DMS 273 (cell line): Measurements from ENCODE around the gene ADIPOQ.
"Not testable (repeated sequence)": the region's sequence is repeated elsewhere in the genome, so short reads cannot be mapped to it uniquely, and the experiment has no call there.

Experiments used
- DNase-seq: peaks from one replicate; lab custom pipeline; 2025; ENCODE audit not compliant: unreplicated experiment; lab: John Stamatoyannopoulos, UW

Gene ADIPOQ

DNA sequence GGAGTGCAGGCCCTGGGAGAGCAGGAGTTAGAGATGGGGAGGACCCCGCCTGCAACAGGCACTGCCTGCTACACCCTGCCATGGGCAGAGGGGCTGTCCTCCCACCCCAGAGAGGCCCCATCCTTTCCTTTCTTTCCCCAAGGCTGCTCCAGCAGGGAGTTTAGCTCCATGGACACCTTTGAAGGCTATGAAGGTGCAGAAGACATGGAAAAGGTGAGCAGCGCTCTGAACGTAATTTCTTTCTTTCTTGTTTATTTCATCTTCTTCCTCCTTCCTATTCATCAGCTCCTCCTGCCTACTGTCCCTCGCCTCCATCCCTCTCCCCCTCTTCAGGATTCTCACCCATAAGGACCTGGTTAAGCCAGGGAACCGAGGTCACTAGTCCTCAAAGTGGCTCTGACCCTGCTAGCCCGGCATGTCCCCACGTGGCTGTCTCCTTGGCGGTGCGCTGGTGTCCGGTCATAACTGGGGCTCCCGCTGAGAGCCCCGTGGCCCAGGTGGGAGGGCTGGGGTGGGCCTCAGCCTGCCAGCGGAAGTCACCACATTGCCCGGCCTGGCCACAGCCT, 16.0 kb upstream of the ADIPOQ start:
- peak; percentile 58 for DNase-seq

DNA sequence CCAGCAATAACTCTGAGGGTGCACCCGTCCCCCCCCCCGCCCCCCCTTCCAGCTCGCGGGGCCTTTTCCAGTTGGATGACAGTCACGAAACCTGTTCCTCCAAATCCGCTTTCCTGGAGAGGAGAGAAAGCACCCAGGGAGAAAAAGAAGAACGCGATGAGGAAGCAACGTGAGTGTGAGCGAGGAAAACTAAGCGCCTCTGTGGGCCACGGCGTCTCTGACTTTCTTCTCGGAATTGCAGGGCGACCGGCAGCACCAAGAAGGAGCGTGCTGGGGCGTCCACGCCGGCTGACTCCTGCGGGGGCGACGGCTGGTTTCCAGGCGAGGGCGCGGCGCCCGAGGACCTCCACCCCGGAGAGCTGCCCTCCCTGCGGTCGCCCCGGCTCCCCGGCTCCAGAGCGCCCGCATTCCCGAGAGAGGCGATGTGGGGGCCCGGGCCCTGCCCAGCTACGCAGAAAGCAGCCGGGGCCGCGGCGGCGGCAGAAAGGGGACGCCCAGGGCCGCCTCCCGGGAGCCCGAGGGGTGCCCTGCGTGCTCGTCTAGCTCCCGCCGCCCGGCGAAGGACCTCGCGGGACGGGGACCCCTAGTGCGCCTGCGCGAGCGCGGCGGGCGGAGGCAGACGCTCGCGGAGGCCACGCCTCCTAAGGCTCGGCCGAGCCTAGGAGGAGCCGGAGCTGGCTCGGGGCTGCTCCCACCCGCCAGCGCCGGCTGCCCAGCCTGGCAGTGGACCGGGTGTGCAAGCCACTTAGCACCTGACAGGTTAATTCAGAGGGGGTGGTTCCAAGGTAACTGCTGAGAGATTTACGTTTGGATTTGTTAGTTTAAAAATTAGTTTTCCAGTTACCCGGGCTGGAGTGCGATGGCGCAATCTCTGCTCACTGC, 15.3 kb upstream of the ADIPOQ start:
- peak; percentile 98 for DNase-seq

DNA sequence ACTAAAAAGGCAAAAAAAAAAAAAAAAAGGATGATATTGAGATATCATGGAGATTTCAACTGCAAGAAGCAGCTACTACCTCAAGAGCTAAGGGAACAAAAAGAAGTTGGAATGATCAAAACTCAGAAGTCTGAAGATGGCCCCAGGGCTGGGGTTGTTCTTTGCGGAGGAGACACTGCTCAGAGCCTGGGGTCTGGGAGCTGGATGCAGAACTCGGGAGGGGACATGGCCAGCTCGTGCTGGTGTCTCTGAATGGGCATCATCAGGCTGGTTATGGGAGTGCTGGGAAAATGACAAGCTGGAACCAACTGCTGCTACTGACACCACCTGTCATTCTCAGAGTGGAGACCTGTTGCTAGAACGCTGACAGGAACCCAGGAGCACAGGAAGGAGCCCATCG, 14.2 kb upstream of the ADIPOQ start:
- DNase-seq, result peak; percentile 23

DNA sequence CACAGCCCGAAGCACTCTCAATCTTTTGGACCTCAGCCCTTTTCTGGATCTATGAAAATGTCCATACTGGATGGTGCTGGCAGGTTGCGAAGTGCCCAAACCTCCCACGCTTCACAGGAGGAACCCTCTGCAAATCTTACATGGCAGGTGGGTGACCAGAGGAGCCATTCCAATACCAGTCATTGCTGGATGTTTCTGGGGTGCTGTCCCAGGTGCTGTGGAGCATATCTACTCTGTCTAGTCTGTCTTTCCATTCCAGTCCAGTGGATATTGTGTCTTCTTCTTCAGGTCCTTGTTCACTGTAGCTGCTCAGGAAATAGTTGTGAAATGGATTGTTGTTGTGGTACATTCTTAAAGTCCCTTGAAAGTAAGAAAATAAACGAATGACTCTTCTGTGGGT, 10.7 kb upstream of the ADIPOQ start:
- no peak for DNase-seq

DNA sequence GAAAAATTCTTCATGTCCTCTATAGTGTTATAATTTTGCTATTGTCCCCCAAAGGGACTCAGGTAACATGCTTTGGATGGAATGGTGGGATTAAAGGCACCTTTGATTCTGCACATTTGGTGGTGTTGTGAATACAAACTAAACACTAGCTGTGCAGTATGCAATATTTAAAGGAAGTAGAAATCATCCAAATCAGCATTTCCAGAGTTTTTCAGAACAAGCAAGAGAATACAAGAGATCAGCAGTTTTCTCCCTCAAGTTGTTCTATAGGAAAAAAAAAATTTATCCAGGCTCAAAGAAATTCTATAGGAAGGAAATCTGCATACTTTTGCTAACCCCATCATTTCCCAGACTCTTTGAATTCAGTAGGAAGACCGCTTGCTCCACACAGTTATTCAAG, 10.2 kb upstream of the ADIPOQ start:
- no peak for DNase-seq

DNA sequence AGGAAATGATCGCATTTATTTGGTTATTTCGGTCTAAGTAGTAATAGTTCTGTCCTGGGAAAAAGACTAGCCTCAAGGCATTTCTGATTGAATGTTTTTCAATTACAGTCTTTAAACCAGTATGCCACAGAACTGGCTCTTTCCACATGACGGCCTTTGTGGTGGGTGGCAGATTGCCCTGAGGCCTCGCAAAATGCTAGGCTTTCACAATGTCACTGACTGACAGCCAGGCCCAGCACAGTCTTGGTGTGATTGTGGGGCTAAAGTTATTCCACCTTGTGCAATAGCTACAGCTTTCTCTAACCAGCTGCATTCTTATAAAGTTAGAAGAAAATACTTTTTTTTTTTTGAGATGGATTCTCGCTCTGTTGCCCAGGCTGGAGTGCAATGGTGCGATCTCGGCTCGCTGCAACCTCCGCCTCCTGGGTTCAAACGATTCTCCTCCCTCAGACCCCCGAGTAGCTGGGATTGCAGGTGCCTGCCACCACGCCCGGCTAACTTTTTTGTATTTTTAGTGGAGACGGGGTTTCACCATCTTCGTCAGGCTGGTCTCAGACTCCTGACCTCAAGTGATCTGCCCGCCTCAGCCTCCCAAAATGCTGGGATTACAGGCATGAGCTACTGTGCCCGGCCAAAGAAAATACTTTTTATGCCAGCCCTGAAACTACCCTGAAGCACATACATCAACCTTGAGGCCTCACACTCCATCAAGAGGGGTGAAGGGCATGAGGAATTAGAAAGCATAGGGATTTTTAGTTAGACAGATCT, 2.5 kb upstream of the ADIPOQ start:
- no peak for DNase-seq

DNA sequence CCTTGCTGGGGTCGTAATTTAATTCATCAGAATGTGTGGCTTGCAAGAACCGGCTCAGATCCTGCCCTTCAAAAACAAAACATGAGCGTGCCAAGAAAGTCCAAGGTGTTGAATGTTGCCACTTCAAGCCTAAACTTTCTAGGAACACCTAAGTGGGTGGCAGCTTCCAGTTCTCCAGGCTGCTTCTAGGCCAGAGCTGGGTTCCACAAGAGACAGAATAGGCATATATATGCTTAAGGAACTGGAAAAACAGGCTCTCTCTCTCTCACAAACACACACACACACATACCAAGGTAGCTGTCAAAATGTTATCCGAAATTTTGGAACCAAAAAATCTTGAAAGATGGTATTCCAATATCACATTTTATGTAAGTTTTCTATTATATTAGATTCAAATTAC, 890 bp upstream of the ADIPOQ start:
- no peak for DNase-seq

DNA sequence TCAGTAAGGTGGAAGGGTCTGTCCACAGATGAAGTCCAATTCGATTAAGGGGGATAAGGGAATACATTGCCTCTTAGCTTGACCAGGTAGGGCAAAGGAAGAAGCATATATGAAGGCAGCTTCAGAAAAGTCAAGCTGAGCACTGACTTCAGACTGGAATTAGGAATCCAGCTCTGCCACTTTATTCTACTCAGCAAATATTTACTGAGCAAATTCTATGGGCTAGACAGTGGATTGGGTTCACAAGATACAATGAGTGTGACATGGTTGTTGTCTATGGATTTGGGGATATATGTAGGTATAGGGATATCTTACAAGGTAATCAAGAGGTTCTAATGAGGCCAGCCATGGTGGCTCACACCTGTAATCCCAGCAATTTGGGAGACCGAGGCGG, 526 bp downstream of the ADIPOQ start:
- no peak for DNase-seq

DNA sequence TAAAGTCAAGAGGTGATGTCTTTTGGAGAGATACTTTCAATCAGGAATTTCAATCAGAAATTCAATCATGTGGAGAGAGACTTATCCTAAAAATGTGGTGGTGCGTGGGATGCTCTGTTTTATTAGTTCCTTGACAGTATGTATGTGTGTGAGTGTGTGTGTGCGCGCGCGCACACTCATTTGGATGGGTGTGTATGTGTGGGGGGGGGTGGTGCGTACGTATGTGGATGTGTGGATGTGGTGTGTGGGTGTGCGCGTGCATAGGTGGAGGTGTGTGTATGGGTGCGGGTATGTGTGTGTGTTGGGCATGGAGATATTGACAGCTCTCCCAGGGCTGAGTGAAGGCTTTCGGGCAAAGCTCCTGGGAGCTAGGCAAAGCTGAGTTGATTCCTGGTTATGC, 2.4 kb downstream of the ADIPOQ start:
- DNase-seq, result no peak

DNA sequence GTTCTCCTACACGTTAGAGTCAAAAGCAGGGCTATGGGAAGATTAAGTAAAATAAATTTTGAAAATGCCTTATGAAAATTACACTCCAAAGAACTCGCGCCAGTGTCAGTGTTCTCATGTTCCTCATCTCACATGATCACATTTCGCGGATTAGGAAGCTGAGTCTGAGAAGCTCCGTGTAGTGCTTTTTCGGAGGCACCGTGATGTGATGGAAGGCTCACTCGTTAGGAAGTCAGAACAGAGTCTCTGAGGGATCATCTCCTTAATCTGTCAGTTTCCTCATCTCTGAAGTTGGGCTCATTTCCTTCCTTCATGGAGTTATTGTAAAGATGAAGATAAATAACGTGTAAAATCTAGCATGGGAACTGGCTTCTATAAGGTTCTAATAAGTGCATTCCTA, 3.2 kb downstream of the ADIPOQ start:
- no peak for DNase-seq

DNA sequence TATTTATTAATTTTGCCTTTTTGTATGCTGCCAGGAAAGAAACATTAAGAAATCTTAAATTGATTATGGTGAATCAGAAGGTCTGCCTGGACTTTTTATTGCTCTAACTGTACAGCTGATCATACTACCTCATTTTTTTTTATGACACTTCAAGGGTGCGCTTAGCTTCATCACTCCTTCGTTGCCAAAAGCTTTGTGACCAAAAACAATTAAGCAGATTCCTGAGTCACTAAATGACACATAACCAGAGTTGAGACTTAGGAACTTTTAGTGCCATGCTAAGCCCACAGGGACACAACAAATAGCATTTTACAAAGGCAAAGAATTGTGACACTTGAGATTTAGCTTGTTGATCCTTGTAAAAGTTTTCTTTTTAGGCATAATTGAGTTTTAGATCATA, 4.9 kb downstream of the ADIPOQ start:
- no peak for DNase-seq

DNA sequence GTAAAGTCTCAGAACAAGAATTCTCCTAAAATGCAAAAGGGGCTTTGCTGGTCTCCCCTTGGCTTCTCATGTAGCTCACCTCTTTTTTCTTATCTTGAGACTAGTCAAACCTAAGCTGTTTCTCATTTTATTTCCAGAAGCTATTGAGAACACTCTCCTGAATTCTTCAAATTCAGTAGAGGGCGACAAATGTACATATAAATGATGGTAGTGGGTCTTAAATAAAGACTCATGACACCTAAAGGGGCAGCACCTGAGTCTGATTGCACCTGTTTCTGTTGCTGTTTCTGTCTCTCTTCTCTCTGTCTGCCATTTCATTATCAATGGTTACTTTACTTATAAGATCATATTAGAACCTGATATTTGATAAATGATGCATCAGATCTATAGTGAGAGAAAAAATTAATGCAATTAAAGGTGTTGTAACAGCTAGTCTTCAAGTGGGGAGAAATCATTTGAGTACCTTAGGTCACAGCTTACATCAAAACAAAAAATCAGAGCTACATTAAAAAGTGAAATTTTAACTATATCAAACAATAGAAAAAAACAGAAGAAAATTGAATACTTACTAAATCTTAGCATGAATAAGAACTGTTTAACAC, 7.0 kb downstream of the ADIPOQ start:
- DNase-seq, result peak; percentile 79

DNA sequence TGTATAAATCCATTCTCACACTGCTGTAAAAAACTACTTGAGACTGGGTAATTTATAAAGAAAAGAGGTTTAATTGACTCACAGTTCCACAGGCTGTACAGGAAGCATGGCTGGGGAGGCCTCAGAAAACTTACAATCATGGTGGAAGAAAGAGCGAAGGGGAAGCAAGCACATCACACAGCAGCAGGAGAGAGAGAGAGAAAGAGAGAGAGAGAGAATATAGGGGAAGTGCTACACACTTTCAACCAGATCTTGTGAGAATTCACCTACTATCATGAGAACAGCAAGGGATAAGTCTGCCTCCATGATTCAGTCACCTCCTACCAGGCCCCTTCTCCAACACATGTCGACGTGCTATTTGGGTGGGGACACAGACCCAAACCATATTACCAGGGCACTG, 9.3 kb downstream of the ADIPOQ start:
- DNase-seq, result not testable (repeated sequence)

DNA sequence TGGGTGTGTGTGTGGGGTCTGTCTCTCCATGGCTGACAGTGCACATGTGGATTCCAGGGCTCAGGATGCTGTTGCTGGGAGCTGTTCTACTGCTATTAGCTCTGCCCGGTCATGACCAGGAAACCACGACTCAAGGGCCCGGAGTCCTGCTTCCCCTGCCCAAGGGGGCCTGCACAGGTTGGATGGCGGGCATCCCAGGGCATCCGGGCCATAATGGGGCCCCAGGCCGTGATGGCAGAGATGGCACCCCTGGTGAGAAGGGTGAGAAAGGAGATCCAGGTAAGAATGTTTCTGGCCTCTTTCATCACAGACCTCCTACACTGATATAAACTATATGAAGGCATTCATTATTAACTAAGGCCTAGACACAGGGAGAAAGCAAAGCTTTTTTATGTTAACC, 10.5 kb downstream of the ADIPOQ start:
- no peak for DNase-seq

DNA sequence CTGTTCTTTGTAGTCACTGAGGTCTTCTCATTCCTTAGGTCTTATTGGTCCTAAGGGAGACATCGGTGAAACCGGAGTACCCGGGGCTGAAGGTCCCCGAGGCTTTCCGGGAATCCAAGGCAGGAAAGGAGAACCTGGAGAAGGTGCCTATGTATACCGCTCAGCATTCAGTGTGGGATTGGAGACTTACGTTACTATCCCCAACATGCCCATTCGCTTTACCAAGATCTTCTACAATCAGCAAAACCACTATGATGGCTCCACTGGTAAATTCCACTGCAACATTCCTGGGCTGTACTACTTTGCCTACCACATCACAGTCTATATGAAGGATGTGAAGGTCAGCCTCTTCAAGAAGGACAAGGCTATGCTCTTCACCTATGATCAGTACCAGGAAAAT, 11.6 kb downstream of the ADIPOQ start:
- no peak for DNase-seq

DNA sequence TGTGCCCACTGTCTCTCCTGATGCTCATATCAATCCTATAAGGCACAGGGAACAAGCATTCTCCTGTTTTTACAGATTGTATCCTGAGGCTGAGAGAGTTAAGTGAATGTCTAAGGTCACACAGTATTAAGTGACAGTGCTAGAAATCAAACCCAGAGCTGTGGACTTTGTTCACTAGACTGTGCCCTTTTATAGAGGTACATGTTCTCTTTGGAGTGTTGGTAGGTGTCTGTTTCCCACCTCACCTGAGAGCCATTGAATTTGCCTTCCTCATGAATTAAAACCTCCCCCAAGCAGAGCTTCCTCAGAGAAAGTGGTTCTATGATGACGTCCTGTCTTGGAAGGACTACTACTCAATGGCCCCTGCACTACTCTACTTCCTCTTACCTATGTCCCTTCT, 12.4 kb downstream of the ADIPOQ start:
- DNase-seq, result no peak

DNA sequence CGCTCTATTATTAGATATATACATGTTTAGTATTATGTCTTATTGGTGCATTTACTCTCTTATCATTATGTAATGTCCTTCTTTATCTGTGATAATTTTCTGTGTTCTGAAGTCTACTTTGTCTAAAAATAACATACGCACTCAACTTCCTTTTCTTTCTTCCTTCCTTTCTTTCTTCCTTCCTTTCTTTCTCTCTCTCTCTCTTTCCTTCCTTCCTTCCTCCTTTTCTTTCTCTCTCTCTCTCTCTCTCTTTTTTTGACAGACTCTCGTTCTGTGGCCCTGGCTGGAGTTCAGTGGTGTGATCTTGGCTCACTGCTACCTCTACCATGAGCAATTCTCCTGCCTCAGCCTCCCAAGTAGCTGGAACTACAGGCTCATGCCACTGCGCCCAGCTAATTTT, 15.2 kb downstream of the ADIPOQ start:
- DNase-seq, result no peak

DNA sequence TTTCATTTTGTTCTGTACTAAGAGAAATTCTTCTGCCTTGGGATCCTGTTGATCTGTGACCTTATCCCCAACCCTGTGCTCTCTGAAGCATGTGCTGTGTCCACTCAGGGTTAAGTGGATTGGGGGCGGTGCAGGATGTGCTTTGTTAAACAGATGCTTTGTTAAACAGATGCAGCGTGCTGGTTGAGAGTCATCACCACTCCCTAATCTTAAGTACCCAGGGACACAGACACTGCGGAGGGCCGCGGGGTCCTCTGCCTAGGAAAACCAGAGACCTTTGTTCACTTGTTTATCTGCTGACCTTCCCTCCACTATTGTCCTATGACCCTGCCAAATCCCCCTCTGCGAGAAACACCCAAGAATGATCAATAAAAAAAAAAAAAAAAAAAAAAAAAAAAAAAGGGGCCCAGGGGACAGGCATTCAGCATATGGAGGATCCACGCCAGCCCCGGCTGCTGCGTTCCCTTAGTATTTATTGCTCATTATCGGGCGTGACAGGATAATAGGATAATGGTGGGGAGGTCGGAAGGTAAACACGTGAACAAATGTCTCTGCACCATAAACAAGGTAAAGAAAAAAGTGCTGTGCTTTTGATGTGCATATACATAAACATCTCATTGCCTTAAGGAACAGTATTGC, 22.8 kb downstream of the ADIPOQ start:
- DNase-seq, result not testable (repeated sequence)

DNA sequence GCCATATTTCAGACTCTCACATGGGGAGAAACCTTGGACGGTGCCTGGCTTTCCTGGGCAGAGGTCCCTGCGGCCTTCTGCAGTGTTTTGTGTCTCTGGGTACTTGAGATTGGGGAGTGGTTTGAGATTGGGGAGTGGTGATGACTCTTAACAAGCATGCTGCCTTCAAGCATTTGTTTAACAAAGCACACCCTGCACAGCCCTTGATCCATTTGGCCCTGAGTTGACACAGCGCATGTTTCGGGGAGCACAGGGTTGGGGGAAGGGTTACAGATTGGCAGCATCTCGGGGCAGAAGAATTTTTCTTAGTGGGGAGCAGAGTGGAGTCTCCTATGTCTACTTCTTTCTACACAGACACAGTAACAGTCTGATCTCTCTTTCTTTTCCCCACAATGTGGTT, 23.6 kb downstream of the ADIPOQ start:
- not testable (repeated sequence) for DNase-seq

DNA sequence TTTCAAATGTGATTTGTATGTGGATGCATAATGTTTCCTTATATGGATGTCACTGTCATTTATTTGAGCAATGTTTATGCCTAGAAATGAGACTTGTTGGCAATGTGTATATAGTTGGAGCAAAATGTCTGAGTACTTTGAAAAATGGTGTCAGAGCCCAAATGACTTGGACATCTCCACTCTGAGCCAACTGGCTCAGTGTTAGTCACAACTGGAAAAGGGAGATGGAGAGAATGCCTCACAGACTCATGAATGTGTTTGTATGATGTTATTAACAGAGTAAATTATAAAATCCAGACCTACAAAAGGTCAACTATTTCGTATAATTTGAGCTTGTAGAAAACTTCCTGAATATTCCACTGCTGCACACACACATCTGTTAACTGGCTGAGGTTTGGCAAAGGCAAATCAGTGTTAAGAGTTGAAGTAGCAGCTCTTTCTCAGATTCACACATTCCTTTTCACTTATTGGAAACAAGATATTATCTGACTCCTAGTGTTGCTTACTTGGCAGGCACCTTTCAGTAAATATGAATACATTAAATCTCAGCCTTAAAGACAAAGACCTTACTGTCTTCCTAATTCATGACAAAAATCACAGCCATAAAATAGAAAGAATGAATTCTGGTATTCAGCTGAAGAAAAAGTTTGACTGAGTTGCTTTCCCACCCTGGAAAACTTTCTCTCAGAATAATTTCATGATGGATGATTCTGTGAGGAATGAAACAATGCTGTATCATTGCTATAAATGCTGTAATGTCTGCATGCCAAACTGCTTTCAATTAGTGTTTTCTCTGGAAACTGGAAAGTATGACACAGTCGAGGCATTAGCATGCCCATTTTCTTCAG, 27.0 kb downstream of the ADIPOQ start:
- no peak for DNase-seq
